AG04450 (cell line): ENCODE results near the gene BTG2. TPM values are rescaled to one million over a fixed set of nuclear protein-coding genes. Genes with fewer than 3 reads are reported as not detected.

ENCODE experiments used
- CTCF ChIA-PET: fragments of 300-600, 350-600 bp; formaldehyde crosslinking; extraction: SDS; loops from one replicate; lab custom pipeline; 2022; ENCODE audit warnings: antibody characterized with exemption, inconsistent platforms; lab: Charles Lee
- POLR2A ChIA-PET: fragments of 350-600 bp; formaldehyde crosslinking; extraction: SDS; loops from one replicate; lab custom pipeline; 2021; ENCODE audit warnings: antibody characterized with exemption, inconsistent platforms; lab: Yijun Ruan, JAX
- DNase-seq: peaks from one replicate; pipeline ENCODE4 v3.0.0-alpha.2; 2011; ENCODE audit warnings: low read depth, low spot score
- H3K27ac ChIP-seq: one replicate; pipeline ENCODE4 v1.5.1; 2012; ENCODE audit warnings: low read depth, low read length, control low read depth
- H3K27me3 ChIP-seq: one replicate; pipeline ENCODE4 v1.6.0; 2012; ENCODE audit warnings: low read length; ENCODE audit not compliant: control insufficient read depth, insufficient read depth
- H3K4me3 ChIP-seq: 2 replicates; pipeline ENCODE4 v1.5.1; 2011; ENCODE audit warnings: mild to moderate bottlenecking, low read depth, low read length, control low read depth
- H3K9me3 ChIP-seq: 2 replicates; pipeline ENCODE4 v1.5.1; 2012; ENCODE audit warnings: low read length; ENCODE audit not compliant: control insufficient read depth, insufficient read depth
- CTCF ChIP-seq: IDR thresholded peaks from 2 replicates; pipeline ENCODE4 v1.5.1; 2011; ENCODE audit warnings: low read depth, low read length, control low read depth, inconsistent platforms
- polyA plus RNA-seq: library from polyadenylated mRNA; depleted of rRNA; stranded (reverse); fragments of >200 nt; gene quantifications from 2 replicates; pipeline ENCODE4 v1.2.3, GENCODE V29; 2011

BTG2 gene
- polyA plus RNA-seq, 1 experiment = 36.5 TPM

GRCh38 chr1:203287898-203288297 is 17.4 kb upstream of the BTG2 start:
- no peak for DNase-seq
- POLR2A ChIA-PET = no interaction called here
- no peak for TF ChIP-seq CTCF
- Histone ChIP-seq H3K27me3 (peaks cover 31% of the 10 kb centered on the region), H3K9me3 (no peaks in the 10 kb centered on the region), H3K27ac (no peak overlapping the region), H3K4me3 (no peak overlapping the region)
- CTCF ChIA-PET = interaction anchor here (2.5 kb wide), 1 partner anchor 15 kb away, joined by 7 read pairs; no protein-coding TSS in a partner anchor

GRCh38 chr1:203288400-203288799 is 16.9 kb upstream of the BTG2 start:
- ChIA-PET POLR2A (interaction anchor here (1.2 kb wide), 1 partner anchor 28 kb away, joined by 3 read pairs; no protein-coding TSS in a partner anchor), CTCF (interaction anchor here (2.5 kb wide), 1 partner anchor 15 kb away, joined by 7 read pairs; no protein-coding TSS in a partner anchor)
- Histone ChIP-seq H3K4me3 (no peak overlapping the region), H3K9me3 (no peaks in the 10 kb centered on the region), H3K27me3 (peaks cover 33% of the 10 kb centered on the region), H3K27ac (no peak overlapping the region)
- DNase-seq = no peak
- no peak for TF ChIP-seq CTCF

- Histone ChIP-seq H3K27ac (no peak overlapping the region), H3K4me3 (no peak overlapping the region), H3K9me3 (no peaks in the 10 kb centered on the region), H3K27me3 (peaks cover 30% of the 10 kb centered on the region)
- ChIA-PET POLR2A (interaction anchor here (1.2 kb wide), 1 partner anchor 27 kb away, joined by 3 read pairs; no protein-coding TSS in a partner anchor), CTCF (interaction anchor here (2.5 kb wide), 1 partner anchor 16 kb away, joined by 7 read pairs; no protein-coding TSS in a partner anchor)
- TF ChIP-seq CTCF = no peak
- no peak for DNase-seq
These were observed 15.9 kb upstream of the BTG2 start for GRCh38 chr1:203289281-203289981.

GRCh38 chr1:203289982-203290260 is 15.4 kb upstream of the BTG2 start:
- Histone ChIP-seq H3K27ac (no peak overlapping the region), H3K4me3 (no peak overlapping the region), H3K9me3 (no peaks in the 10 kb centered on the region), H3K27me3 (peaks cover 26% of the 10 kb centered on the region)
- POLR2A ChIA-PET = no interaction called here
- CTCF ChIA-PET = interaction anchor here (1.3 kb wide), 1 partner anchor 17 kb away, joined by 4 read pairs; no protein-coding TSS in a partner anchor
- no peak for TF ChIP-seq CTCF
- DNase-seq = no peak
